ENCODE measurements around the gene TTC3. TPM values are rescaled to one million over a fixed set of nuclear protein-coding genes. Genes with fewer than 3 reads are reported as not detected.

Gene TTC3
- total RNA-seq, 1 experiment from 2014 or later, result 71.5 TPM

- CTCF ChIA-PET, result no interaction called here
- POLR2A ChIA-PET, result no interaction called here
- intact Hi-C loops (cut with micrococcal nuclease), result no loop called here
- H2AFZ ChIP-seq (ENCODE audit: low read depth, low read length, poor library complexity, severe bottlenecking), result no peak overlapping the region
- DNase-seq (ENCODE audit: low read depth, low spot score), result no peak
- H3K36me3 ChIP-seq (ENCODE audit: control insufficient read depth in 1 of 2, insufficient read depth in 2 of 2, low read length in 2 of 2), result peaks cover 18 to 51% of the 10 kb centered on the region in 2 experiments; a peak in 3 of 4 replicates
- no peak for ATAC-seq
- no peak overlapping the region for H3K27ac ChIP-seq (ENCODE audit: low read depth, low read length)
- BruUV-seq (replicated peaks), result no TSS peak
- H3K4me3 ChIP-seq (replicated peaks in 1 of 2; ENCODE audit: low read depth in 1 of 2, low read length in 2 of 2), result no peak overlapping the region
- no peak overlapping the region for H3K9ac ChIP-seq (ENCODE audit: low read length)
- H3K9me3 ChIP-seq (ENCODE audit: control insufficient read depth in 1 of 2, insufficient read depth in 1 of 2, low read depth in 1 of 2, low read length in 2 of 2), result no peaks in the 10 kb centered on the region
- TF ChIP-seq EGR1 (IDR thresholded peaks at IDR 0.05; ENCODE audit: low read depth) (no peak), ATF3 (IDR thresholded peaks at IDR 0.05) (no peak), SRF (IDR thresholded peaks at IDR 0.05; ENCODE audit: low read depth) (no peak), ELF1 (IDR thresholded peaks at IDR 0.05; ENCODE audit: borderline replicate concordance, low read depth) (no peak), EZH2phosphoT487 (IDR thresholded peaks at IDR 0.05; ENCODE audit: borderline replicate concordance) (no peak), SIN3A (IDR thresholded peaks at IDR 0.05; ENCODE audit: low read depth) (no peak), EZH2 (IDR thresholded peaks at IDR 0.05) (no peak), ZNF274 (IDR thresholded peaks at IDR 0.05; ENCODE audit: low read depth, low read length) (no peak), ZFX (IDR thresholded peaks at IDR 0.05) (no peak), JUND (IDR thresholded peaks at IDR 0.05) (no peak), YY1 (IDR thresholded peaks at IDR 0.05; ENCODE audit: extremely low read depth, insufficient replicate concordance, low read depth, low read length) (no peak), TCF7L2 (IDR thresholded peaks at IDR 0.05; ENCODE audit: borderline replicate concordance, extremely low read depth, insufficient read depth, insufficient read length) (no peak), FOSL1 (IDR thresholded peaks at IDR 0.05; ENCODE audit: low read depth) (no peak), POLR2AphosphoS5 (IDR thresholded peaks at IDR 0.05; ENCODE audit: low read depth, low read length) (no peak)
- TF ChIP-seq, protein P1, sequence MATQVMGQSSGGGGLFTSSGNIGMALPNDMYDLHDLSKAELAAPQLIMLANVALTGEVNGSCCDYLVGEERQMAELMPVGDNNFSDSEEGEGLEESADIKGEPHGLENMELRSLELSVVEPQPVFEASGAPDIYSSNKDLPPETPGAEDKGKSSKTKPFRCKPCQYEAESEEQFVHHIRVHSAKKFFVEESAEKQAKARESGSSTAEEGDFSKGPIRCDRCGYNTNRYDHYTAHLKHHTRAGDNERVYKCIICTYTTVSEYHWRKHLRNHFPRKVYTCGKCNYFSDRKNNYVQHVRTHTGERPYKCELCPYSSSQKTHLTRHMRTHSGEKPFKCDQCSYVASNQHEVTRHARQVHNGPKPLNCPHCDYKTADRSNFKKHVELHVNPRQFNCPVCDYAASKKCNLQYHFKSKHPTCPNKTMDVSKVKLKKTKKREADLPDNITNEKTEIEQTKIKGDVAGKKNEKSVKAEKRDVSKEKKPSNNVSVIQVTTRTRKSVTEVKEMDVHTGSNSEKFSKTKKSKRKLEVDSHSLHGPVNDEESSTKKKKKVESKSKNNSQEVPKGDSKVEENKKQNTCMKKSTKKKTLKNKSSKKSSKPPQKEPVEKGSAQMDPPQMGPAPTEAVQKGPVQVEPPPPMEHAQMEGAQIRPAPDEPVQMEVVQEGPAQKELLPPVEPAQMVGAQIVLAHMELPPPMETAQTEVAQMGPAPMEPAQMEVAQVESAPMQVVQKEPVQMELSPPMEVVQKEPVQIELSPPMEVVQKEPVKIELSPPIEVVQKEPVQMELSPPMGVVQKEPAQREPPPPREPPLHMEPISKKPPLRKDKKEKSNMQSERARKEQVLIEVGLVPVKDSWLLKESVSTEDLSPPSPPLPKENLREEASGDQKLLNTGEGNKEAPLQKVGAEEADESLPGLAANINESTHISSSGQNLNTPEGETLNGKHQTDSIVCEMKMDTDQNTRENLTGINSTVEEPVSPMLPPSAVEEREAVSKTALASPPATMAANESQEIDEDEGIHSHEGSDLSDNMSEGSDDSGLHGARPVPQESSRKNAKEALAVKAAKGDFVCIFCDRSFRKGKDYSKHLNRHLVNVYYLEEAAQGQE (IDR thresholded peaks at IDR 0.05; ENCODE audit: low read depth), result no peak
- TF ChIP-seq, protein P2, sequence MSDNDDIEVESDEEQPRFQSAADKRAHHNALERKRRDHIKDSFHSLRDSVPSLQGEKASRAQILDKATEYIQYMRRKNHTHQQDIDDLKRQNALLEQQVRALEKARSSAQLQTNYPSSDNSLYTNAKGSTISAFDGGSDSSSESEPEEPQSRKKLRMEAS (IDR thresholded peaks at IDR 0.05), result no peak
- no peaks in the 10 kb centered on the region for H3K79me2 ChIP-seq (ENCODE audit: insufficient read depth, low read length)
- RAD21 ChIA-PET (ENCODE audit: low non-redundant PET in 1 of 2, low total read pairs in 2 of 2, uncharacterized antibody in 2 of 2, unreplicated experiment in 2 of 2), result no interaction called here
- no peaks in the 10 kb centered on the region for H4K20me1 ChIP-seq (ENCODE audit: insufficient read depth)
- no peaks in the 10 kb centered on the region for H3K27me3 ChIP-seq (ENCODE audit: insufficient read depth, low read length)
- no peaks in the 10 kb centered on the region for H3K9me2 ChIP-seq (ENCODE audit: insufficient read depth)
- H3K4me2 ChIP-seq (ENCODE audit: low read length), result no peak overlapping the region
- no peaks in the 10 kb centered on the region for H3K4me1 ChIP-seq (ENCODE audit: control insufficient read depth in 1 of 2, insufficient read depth in 2 of 2, low read length in 2 of 2)
Observed at GRCh38 chr21:37186983-37187382, 113.9 kb downstream of the TTC3 start.

Data from HCT116 (cell line).